HG02798 (cell line): ENCODE data around the gene MTHFD2.

Experiments used
- ATAC-seq: cut with Tn5 transposase; IDR thresholded peaks from one replicate; pipeline ENCODE4 v1.9.1; 2021; ENCODE audit warnings: mild to moderate bottlenecking; ENCODE audit not compliant: unreplicated experiment, poor library complexity

MTHFD2 gene

DNA sequence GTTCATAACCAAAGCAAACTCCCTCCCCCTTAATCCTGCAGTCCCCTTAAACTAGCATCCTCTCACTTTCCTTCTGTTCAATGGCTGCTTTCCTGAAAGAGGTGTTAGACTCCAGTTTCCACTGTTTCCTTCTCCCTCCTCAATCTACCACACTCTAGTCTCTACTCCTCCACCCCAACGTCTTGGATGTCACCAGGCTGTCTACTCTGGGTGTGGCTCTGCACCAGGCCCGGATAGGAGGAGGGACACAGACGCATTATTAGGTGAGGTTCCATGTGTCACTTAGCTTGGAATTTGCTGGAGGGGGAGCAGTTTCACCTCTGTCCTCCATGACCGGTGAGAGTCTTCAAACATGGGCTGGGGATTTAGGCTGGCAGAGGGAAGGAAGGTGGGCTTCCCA is 61.3 kb downstream of the MTHFD2 start:
- no peak for ATAC-seq

DNA sequence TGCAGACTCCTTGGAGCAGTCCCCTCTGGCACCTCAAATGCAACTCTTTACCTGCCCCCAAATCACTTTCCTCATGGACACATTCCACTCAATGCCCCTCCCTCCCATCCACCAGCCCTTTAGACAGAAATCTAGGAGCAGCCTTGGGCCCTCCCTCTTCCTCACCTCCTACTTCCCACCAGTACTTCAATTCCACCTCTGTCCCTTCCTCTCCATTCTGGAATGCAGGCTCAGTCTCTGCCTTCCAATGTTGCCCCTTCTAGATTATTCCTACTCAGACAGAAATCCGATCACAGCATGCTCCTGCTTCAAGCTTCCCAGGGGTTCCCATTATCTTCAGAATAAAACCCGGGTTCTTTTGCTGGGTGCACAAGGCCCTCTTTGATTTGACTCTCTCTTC is 62.1 kb downstream of the MTHFD2 start:
- no peak for ATAC-seq

DNA sequence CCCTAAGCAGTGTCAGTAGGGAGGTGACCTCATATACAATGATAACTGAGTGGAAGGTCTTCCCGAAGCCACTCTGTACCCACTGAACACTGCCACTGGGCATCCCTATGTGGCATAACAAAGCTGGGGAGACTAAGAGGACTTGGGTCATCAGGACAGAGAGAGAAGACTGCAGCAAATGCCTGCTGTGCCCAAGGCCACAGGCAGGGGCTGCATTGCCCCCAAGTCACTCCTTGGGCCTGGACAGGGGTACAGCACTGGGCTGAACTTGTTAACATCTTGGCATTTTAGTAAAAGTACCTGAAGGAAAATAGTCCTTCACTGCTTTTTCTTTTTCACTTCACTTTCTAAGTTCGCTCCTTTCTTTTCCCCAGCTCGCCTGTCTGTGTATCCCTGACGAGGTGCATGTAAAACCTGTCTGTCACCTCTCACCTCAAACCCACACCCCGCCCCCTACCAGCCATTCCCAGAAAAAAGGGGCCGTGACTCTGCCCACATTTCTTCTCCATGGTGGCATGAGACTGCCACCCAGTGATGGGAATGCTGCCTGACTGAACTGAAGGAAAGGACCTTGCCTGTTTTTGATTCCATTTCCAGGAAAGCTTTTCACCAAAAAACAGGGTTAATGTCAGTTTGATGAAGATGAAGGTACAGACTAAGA is 62.9 kb downstream of the MTHFD2 start:
- ATAC-seq, result no peak

DNA sequence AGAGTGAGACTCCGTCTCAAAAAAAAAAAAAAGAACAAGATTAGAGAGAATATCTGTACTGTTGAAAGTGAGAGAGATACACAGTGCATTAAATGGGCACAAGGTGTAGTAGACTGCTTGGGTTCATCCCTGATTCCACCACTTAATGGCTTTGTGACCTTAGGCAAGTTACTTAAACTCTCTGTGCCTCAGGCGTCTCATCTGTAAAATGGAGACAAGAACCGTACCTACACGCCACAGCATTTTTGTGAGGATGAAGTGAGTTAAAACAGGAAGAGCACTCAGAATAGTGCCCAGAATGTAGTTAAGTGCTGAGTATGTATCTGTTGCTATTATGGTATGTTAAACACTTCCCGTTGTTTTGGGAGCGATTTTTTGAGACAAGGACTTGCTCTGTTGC is 64.3 kb downstream of the MTHFD2 start:
- ATAC-seq, result no peak

DNA sequence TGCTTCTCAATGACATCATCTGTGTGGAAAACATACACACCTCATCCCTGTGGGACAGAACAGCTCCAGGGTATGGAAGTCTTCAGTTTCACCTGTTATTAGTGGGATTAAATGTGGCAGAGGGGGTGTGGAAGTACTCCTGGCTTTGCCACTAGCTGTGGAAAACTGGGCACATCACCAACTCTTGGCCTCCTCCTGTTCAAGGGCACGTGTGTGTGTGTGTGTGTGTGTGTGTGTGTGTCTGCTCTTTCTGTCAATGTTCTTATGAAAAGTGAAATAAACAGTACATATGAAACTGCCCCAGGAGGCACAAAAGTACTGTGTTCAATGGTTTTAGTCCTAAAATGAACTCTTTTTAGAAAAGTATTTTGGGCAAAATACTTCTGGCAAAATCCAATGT is 65.9 kb downstream of the MTHFD2 start:
- no peak for ATAC-seq

DNA sequence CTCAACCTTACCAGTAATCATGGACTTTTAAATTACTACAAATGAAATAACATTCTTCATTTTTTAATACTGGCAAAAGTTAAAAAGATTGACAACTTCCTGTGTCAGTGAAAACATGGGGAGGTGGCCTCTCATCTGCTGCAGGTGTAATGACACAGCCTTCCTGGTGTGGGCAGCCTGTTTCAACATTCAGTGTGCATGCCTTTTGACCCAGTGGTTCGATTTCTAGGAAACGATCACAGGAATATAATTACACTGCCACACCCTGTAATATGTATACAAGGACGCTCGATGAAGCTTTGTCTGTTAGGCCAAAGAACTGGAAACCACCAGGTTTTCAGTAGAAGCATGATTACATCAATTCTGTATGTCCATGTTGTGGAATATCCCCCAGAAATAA is 68.7 kb downstream of the MTHFD2 start:
- ATAC-seq, result no peak
